Mucosa of rectum (tissue), 2 donors: ENCODE measurements around the gene PHKA1.
"Not testable (repeated sequence)": the region's sequence is repeated elsewhere in the genome, so short reads cannot be mapped to it uniquely, and the experiment has no call there.

Experiments used
- H3K27ac ChIP-seq, 2 donors: one replicate each; pipeline ENCODE4 v1.7.0; 2013; ENCODE audit warnings: inconsistent platforms in 2 of 2, low read depth in 2 of 2, low read length in 2 of 2
- H3K27me3 ChIP-seq, 2 donors: one replicate each; pipeline ENCODE4 v1.7.0; 2013; ENCODE audit warnings: low read length in 2 of 2; ENCODE audit not compliant: control insufficient read depth in 2 of 2, insufficient read depth in 2 of 2
- H3K36me3 ChIP-seq, 2 donors: one replicate each; pipeline ENCODE4 v1.7.0; 2013; ENCODE audit warnings: low read length in 2 of 2; ENCODE audit not compliant: control insufficient read depth in 2 of 2, insufficient read depth in 2 of 2
- H3K4me1 ChIP-seq, 2 donors: one replicate each; pipeline ENCODE4 v1.7.0; 2013; ENCODE audit warnings: low read length in 2 of 2, mild to moderate bottlenecking in 1 of 2; ENCODE audit not compliant: control insufficient read depth in 2 of 2, insufficient read depth in 2 of 2
- H3K4me3 ChIP-seq, 2 donors: one replicate each; pipeline ENCODE4 v1.7.0; 2013; ENCODE audit warnings: low read length in 2 of 2
- H3K9ac ChIP-seq, 2 donors: one replicate each; pipeline ENCODE4 v1.7.0; 2013; ENCODE audit warnings: low read length in 2 of 2, low read depth in 1 of 2, mild to moderate bottlenecking in 1 of 2
- H3K9me3 ChIP-seq, 2 donors: one replicate each; pipeline ENCODE4 v1.7.0; 2013; ENCODE audit warnings: low read length in 2 of 2; ENCODE audit not compliant: control insufficient read depth in 2 of 2
- donor health status: healthy.
- donor health status: Normal muscosa, but diverticular disease.

Gene PHKA1

DNA sequence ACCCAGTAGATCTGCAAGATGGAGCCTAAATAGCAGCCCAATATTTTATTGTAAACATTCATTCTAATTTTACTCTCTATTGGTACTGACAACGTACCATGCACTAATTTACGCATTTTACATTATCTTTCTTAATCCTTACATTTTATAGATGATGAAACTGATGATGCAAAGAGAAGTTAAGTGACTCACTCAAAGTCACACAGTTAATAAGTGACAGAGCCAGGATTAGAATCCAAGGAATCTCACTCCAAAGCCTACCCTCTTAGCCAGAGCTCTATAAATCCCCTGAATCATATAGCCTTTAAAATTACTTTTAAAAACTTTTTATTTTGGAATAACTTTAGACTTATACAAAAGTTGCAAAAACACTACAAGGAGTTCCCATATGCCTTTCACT, 37.6 kb downstream of the PHKA1 start:
- Histone ChIP-seq H3K36me3 (no peaks in the 10 kb centered on the region), H3K4me1 (no peaks in the 10 kb centered on the region), H3K9ac (no peak overlapping the region), H3K4me3 (no peak overlapping the region), H3K27me3 (no peaks in the 10 kb centered on the region), H3K27ac (no peak overlapping the region), H3K9me3 (no peaks in the 10 kb centered on the region)

DNA sequence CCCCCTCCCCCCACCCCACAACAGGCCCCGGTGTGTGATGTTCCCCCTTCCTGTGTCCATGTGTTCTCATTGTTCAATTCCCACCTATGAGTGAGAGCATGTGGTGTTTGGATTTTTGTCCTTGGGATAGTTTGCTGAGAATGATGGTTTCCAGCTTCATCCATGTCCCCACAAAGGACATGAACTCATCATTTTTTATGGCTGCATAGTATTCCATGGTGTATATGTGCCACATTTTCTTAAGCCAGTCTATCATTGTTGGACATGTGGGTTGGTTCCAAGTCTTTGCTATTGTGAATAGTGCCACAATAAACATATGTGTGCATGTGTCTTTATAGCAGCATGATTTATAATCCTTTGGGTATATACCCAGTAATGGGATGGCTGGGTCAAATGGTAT, 40.2 kb downstream of the PHKA1 start:
- H3K27ac ChIP-seq, H3K9me3 ChIP-seq, H3K4me3 ChIP-seq, H3K36me3 ChIP-seq, H3K4me1 ChIP-seq, H3K9ac ChIP-seq, H3K27me3 ChIP-seq: not testable (repeated sequence)

DNA sequence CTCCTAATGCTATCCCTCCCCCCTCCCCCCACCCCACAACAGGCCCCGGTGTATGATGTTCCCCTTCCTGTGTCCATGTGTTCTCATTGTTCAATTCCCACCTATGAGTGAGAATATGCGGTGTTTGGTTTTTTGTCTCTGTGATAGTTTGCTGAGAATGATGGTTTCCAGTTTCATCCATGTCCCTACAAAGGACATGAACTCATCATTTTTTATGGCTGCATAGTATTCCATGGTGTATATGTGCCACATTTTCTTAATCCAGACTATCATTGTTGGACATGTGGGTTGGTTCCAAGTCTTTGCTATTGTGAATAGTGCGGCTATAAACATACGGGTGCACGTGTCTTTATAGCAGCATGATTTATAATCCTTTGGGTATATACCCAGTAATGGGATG, 44.6 kb downstream of the PHKA1 start:
- H3K27ac ChIP-seq, H3K9ac ChIP-seq, H3K36me3 ChIP-seq, H3K9me3 ChIP-seq, H3K27me3 ChIP-seq, H3K4me3 ChIP-seq, H3K4me1 ChIP-seq: not testable (repeated sequence)

DNA sequence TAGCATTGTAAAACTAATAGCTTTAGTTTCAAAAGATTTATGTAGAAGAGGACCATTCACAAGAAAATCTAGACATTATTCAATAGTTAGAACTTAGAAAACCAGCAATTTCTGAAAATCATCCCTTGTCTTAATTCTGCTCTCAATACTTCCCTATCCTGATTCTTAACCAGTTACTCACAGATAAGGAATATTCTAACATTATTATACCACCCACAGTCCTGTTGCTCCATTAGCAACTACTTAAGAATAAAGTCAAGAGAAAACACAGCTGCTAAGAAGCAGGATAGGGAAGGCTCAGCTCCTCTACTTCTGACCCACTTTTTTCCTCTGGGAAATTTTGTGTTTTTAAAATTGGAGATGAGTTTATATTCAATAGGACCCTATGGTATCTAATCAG, 47.7 kb downstream of the PHKA1 start:
- no peak overlapping the region for H3K27ac ChIP-seq
- H3K9ac ChIP-seq: no peak overlapping the region
- H3K36me3 ChIP-seq: no peaks in the 10 kb centered on the region
- peaks cover 0 to 6% of the 10 kb centered on the region in 2 donors for H3K27me3 ChIP-seq
- no peaks in the 10 kb centered on the region for H3K9me3 ChIP-seq
- H3K4me1 ChIP-seq: no peaks in the 10 kb centered on the region
- H3K4me3 ChIP-seq: no peak overlapping the region

DNA sequence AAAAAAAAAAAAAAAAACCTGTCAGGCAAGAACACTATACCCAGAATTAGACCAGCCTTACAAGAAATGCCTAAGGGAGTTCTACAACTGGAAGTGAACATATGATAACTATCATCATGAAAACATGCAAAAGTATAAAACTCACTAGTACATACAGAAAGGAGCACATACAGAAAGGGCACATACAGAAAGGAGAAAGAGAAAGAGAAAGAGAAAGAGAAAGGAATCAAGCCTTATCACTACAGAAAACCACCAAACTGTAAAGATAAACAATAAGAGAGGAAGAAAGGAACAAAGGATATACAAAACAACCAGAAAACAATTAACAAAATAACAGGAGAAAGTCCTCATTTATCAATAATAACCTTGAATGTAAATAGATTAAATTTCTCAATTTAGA, 50.4 kb downstream of the PHKA1 start:
- Histone ChIP-seq H3K27me3 (peaks cover 0 to 6% of the 10 kb centered on the region in 2 donors), H3K9ac (no peak overlapping the region), H3K27ac (no peak overlapping the region), H3K9me3 (no peaks in the 10 kb centered on the region), H3K36me3 (no peaks in the 10 kb centered on the region), H3K4me3 (no peak overlapping the region), H3K4me1 (no peaks in the 10 kb centered on the region)

DNA sequence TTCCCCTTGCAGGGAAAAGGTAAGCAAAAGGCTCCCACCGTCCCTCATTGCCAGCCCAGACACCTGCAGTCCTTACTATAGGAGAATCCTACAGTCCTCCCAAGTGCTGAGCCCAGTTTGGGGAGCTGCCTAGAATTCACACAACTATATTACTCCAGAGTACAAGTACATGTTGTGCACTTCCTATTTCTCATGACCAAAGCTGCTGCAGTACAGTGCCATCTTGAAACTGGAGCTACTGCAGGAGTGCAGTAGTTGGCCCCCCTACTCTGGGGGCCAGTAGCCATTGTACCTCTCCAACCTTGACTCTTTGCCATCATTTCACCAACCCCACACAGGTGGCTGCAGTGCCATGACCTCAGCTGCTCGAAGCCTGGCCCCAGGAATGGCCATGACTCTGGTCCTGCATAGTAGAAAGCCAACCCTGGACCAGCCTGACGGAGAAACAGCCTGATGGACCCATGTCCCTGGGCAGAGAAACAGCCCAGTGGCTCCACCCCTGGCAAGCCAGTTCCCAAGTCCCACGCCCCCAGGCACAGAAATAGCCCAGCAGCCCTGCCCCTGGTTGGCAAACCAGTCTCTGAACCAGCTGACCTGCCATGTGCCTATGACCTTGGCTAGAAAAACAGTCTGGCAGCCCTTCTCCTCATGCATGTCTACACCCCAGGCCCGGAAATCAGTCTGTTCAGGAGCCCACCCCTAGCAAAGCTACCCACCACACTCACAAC, 51.9 kb downstream of the PHKA1 start:
- H3K4me1 ChIP-seq: no peaks in the 10 kb centered on the region
- H3K9ac ChIP-seq: no peak overlapping the region
- no peaks in the 10 kb centered on the region for H3K9me3 ChIP-seq
- peaks cover 0 to 6% of the 10 kb centered on the region in 2 donors for H3K27me3 ChIP-seq
- H3K4me3 ChIP-seq: no peak overlapping the region
- H3K36me3 ChIP-seq: no peaks in the 10 kb centered on the region
- no peak overlapping the region for H3K27ac ChIP-seq

DNA sequence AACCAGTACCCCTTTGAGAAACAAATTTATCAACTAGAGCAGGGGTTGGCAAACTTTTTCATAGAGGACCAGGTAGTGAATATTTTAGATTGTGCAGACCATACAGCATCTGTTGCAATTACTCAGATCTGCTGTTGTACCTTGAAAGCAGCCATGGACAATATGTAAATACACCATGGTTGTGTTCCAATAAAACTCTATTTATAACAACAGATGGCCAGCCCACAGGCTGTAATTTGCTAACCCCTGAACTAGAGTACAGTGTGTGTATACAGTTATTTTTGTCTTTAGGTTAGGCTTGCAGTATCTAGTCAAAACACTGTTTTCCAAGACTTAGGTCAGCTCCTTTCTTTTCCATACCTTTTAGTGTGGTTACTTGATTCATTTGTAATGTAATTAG, 54.4 kb downstream of the PHKA1 start:
- peaks cover 0 to 6% of the 10 kb centered on the region in 2 donors for H3K27me3 ChIP-seq
- no peak overlapping the region for H3K4me3 ChIP-seq
- no peaks in the 10 kb centered on the region for H3K36me3 ChIP-seq
- no peak overlapping the region for H3K27ac ChIP-seq
- H3K4me1 ChIP-seq: no peaks in the 10 kb centered on the region
- no peak overlapping the region for H3K9ac ChIP-seq
- H3K9me3 ChIP-seq: no peaks in the 10 kb centered on the region

DNA sequence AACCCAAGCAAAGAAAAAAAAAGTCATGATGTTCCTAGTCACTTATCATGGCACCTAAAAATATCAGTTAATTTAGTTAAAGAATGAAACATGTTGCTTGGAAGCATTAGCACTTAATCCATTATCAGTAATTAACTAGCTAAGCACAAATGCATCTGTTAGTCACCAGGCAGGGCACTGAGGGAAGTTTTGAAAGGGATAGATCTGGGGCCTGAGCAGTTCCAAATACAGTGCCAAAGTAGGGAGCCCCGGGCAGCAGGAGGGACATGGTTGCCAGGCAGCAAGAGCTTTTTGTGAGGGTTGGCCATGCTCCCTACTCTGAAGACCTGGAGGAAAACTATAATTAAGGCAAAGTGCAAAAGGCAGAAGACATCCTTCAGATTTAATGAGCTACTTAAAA, 62.0 kb downstream of the PHKA1 start:
- H3K4me1 ChIP-seq: no peaks in the 10 kb centered on the region
- no peak overlapping the region for H3K27ac ChIP-seq
- H3K27me3 ChIP-seq: no peaks in the 10 kb centered on the region
- H3K36me3 ChIP-seq: no peaks in the 10 kb centered on the region
- no peak overlapping the region for H3K4me3 ChIP-seq
- no peak overlapping the region for H3K9ac ChIP-seq
- no peaks in the 10 kb centered on the region for H3K9me3 ChIP-seq

DNA sequence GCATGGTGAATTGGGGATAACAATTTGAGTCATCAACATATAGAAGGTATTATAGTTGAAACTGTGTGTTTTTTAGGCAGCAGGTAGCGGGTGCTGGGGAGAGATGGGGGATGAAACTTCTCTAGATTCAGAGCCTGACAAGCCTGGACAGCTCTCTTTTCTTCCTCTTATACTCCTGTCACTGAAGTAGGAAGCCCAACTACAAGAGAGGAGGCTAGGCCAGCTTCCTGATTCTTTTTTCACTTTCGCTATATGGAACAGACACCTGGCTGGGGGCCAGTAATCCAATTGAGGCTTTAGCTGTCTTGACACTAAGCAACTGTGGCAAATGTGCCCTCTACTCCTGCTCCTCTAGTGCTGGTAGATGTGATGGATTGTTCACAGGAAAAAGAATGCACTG, 69.2 kb downstream of the PHKA1 start:
- Histone ChIP-seq H3K4me3 (no peak overlapping the region), H3K27ac (no peak overlapping the region), H3K36me3 (no peaks in the 10 kb centered on the region), H3K9me3 (no peaks in the 10 kb centered on the region), H3K9ac (no peak overlapping the region), H3K27me3 (no peaks in the 10 kb centered on the region), H3K4me1 (no peaks in the 10 kb centered on the region)

DNA sequence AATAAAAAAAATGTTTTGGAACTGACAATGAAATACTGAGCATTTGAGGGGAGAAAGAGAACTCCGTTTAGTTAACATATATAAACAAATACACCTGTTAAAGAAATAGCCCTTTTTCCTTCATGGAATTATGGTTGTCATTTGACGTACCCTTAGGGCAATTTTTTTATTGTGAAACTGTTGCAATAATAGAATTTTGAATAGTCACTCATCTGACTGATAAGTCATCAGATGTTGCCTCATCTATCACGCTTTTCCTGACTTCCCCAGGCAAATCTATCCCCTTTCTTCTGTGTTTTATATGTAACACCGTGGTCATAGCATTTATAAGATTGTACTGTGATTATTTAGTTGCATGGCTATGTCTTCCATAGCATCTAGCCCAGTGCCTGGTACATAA, 72.5 kb downstream of the PHKA1 start:
- Histone ChIP-seq H3K9ac (no peak overlapping the region), H3K9me3 (no peaks in the 10 kb centered on the region), H3K27ac (no peak overlapping the region), H3K36me3 (no peaks in the 10 kb centered on the region), H3K4me1 (no peaks in the 10 kb centered on the region), H3K4me3 (no peak overlapping the region), H3K27me3 (no peaks in the 10 kb centered on the region)

DNA sequence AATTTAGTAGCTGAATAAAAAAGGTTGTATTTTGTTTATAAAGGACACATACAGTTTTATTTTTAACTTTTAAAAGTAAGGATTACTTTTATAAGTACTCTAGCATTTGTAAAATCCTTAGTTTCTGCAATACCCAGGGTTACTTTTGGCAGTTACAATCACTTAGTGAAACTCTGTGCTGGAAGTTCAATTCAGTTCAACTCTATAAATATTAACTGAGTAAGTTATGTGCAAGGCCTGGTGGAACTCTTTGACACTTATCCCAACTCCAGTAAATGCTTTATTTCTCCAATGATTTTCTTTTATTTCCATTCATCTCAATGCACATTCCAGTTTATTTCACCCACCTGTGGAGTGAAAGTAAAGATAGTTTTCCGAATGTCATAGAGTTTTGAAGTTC, 78.2 kb downstream of the PHKA1 start:
- no peaks in the 10 kb centered on the region for H3K9me3 ChIP-seq
- no peaks in the 10 kb centered on the region for H3K4me1 ChIP-seq
- no peak overlapping the region for H3K4me3 ChIP-seq
- H3K36me3 ChIP-seq: no peaks in the 10 kb centered on the region
- H3K9ac ChIP-seq: no peak overlapping the region
- H3K27me3 ChIP-seq: no peaks in the 10 kb centered on the region
- no peak overlapping the region for H3K27ac ChIP-seq
